Mononuclear cell (primary cell): ENCODE measurements around the gene C1QC. TPM values are rescaled to one million over a fixed set of nuclear protein-coding genes. Genes with fewer than 3 reads are reported as not detected.

Experiments used
- H3K27me3 ChIP-seq: 2 replicates; pipeline ENCODE4 v1.6.0; 2011; ENCODE audit warnings: low read length, control low read depth; ENCODE audit not compliant: insufficient read depth
- H3K4me1 ChIP-seq: 2 replicates; pipeline ENCODE4 v1.5.1; 2011; ENCODE audit warnings: mild to moderate bottlenecking, low read length, control low read depth; ENCODE audit not compliant: insufficient read depth
- H3K4me3 ChIP-seq: 2 replicates; pipeline ENCODE4 v1.5.1; 2011; ENCODE audit warnings: mild to moderate bottlenecking, low read length, moderate library complexity
- H3K9me3 ChIP-seq: 2 replicates; pipeline ENCODE4 v1.5.1; 2011; ENCODE audit warnings: low read depth, mild to moderate bottlenecking, control low read depth, low read length
- total RNA-seq: library from RNA; depleted of rRNA; stranded (reverse); fragments of >200 nt; gene quantifications from one replicate; pipeline ENCODE4 v1.2.3, GENCODE V29; 2012

The C1QC gene
- total RNA-seq, 1 donor = 0.52 TPM

DNA sequence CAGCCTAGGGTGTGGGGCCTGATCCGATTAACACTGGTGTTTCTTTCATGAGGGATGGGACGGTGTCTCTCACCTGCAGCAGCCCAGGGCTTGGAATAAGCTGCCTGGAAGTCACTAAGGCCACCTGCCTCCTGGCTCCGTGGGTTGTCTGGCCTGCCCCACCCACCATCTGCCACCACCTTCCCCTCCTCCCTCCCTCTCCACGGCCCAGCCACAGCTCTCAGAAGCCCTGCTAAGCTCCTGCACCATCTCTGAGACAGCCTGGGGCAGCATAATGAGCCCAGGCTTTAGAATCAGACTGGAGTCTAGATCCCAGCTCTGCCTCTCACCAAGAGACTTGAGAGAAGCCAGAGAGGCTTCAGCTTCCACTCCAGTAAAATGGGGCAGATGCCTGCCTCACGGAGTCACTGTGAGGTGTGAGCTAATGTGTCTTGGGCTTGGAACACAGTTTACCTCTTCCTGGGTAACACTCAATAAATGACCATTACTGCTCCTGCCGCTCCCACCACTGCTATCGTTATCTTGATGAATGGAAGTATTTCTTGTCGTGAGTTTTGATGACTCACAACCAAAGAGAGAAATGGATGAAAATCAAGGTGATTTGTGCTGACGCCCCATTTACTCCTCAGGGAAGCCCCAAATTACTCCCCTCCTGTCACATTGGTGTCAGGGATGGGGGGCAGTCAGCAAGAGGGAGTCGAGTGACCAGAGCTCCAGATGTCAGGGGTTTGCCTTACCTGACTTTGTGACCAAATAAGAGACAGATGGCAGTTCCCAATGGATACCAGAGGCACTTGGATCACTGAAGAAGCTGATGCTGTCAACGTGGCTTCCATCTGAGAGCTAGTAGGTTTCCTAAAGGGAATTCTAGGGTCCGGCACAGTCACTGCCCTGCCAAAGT, 30.5 kb upstream of the C1QC start:
- Histone ChIP-seq H3K4me3 (no peak overlapping the region), H3K27me3 (no peaks in the 10 kb centered on the region), H3K4me1 (no peaks in the 10 kb centered on the region), H3K9me3 (no peaks in the 10 kb centered on the region)

DNA sequence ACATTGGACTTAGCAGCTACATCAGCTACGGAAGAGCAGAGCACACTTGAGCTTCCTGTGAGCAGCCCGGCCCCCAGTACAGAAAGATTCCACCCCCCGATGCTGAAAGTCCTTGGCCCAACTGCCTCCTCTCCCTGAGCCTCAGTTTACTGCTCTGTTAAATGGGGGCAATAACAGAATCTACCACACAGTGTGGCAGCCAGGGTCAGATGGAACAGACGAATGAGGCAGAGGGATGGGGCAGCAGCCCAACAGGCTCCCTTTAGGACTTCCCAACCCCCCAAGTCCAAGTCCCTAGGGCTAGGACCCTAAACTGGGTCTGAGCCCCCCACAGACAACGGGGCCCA, 29.9 kb upstream of the C1QC start:
- Histone ChIP-seq H3K4me1 (no peaks in the 10 kb centered on the region), H3K27me3 (no peaks in the 10 kb centered on the region), H3K9me3 (no peaks in the 10 kb centered on the region), H3K4me3 (no peak overlapping the region)

DNA sequence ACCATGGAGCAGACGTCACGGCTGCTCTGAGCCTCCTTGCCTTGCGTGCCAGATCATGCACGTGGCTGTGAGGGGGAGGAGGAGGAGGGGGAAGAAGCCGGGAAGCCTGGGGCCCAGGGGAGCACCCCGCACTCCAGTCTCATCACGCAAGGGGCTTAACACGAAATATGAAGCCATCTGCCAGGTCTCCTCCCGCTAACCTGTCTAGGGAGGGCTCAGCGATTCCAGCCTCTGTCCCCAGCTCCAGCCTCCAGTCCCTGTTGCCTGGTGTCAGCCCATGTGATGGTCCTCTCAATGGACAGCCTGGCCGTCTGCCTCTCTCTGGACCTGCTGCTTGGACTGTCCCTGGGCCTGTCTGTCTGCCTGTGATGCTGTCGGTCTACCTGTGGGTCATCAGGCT, 29.5 kb upstream of the C1QC start:
- H3K9me3 ChIP-seq = no peaks in the 10 kb centered on the region
- no peaks in the 10 kb centered on the region for H3K4me1 ChIP-seq
- no peaks in the 10 kb centered on the region for H3K27me3 ChIP-seq
- H3K4me3 ChIP-seq = no peak overlapping the region

DNA sequence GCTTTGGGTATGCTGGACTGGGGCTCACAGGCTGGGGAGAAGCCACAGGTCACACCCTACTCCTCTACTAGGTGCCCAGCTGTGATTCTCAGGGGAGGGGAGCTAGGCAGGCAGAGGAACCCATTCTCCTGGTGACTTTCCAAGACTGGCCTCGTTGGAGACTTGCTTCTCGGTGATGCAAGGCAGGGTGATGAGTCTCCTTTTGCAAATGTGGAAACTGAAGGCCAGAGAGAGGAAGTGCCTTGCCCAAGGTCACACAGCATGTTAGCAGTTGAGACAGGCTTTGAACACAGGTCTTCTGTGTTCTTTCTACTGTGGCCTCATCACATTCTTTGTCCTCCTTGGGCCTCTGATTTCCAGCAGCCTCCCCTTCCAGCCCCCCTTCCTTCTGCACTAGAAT, 27.5 kb upstream of the C1QC start:
- H3K27me3 ChIP-seq = no peaks in the 10 kb centered on the region
- no peaks in the 10 kb centered on the region for H3K4me1 ChIP-seq
- H3K9me3 ChIP-seq = no peaks in the 10 kb centered on the region
- no peak overlapping the region for H3K4me3 ChIP-seq

DNA sequence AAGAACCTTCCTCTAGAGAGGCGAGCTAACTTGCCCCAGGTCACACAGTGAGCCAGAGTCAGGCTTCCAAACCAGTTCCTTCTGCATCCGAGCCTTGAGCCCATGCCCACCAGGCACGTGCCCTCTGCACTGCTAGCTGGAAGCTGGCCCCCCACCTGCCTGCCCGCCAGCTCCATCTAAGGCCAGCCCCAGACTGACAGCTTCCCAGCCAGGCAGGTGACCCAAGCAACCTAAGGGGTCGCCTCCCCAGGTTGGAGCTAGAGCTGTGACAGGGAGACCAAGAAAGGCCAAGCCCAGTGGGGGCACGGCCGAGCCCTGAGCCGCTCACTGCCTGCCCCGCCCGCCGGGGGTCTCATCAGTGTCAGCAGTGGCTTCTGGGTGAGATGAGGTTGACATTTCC, 26.9 kb upstream of the C1QC start:
- H3K9me3 ChIP-seq = no peaks in the 10 kb centered on the region
- no peaks in the 10 kb centered on the region for H3K27me3 ChIP-seq
- no peak overlapping the region for H3K4me3 ChIP-seq
- H3K4me1 ChIP-seq = no peaks in the 10 kb centered on the region

DNA sequence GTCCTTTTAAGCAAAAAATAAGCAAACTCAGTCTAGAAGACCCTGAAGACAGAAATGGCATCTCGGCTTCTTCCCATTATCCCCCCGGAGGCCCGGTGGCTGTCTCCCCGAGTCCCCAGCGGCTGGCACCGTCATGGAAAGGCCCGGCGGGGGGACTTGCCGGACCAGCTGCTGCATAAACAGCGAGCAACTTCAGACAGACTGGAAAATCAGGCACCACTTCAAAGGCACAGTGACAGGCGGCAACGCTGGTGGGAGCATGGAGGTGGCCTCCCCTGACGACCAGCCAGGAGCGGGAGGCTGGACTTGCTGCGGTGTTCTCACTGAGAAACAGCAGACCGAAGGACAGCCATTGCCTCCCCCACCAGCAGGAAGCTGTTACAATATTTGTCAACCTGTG, 25.4 kb upstream of the C1QC start:
- Histone ChIP-seq H3K4me3 (no peak overlapping the region), H3K9me3 (no peaks in the 10 kb centered on the region), H3K27me3 (no peaks in the 10 kb centered on the region)

DNA sequence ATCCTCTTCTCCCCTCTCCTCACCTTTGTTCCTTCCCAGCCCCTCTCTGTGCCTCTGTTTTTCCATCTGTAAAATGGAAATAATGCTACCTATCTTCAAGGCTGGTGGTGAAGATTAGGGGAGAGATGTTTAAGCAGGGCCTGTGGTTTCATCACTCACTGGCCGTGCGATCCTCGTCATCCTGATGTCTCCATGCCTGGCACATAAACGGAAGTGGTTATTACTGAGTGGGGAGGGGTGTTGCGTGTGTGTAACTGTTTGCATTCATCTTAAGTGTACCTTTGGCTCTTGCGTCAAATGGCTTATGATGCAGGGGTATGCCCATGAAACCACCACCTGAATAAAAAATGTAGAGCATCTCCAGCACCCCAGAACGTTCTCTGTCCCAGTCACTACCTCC, 24.2 kb upstream of the C1QC start:
- Histone ChIP-seq H3K9me3 (no peaks in the 10 kb centered on the region), H3K4me1 (no peaks in the 10 kb centered on the region), H3K27me3 (no peaks in the 10 kb centered on the region)

More for the DNA sequence above, 25.4 kb upstream of the C1QC start:
- H3K4me1 ChIP-seq = no peaks in the 10 kb centered on the region

DNA sequence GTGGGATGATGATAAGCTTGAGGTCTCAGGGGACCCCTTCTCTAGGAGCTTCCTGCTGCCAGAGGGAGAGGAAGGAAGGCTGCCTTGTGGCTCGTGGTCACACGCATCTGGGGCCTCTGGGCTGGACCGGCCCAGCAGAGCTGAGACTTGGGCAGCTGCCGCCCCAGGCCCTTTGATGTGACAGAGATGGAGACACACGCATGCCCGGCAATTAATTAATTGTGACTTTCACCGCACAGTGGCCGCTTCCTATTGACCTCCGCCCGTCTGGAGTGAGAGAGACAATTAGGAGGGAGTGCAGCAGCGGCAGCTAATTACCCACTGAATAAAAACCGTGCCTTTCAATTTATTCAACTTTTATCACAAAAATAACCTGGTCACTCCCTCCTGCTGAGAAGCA, 23.6 kb upstream of the C1QC start:
- Histone ChIP-seq H3K4me1 (no peaks in the 10 kb centered on the region), H3K9me3 (no peaks in the 10 kb centered on the region), H3K27me3 (no peaks in the 10 kb centered on the region), H3K4me3 (no peak overlapping the region)

More for the DNA sequence above, 24.2 kb upstream of the C1QC start:
- H3K4me3 ChIP-seq = no peak overlapping the region

DNA sequence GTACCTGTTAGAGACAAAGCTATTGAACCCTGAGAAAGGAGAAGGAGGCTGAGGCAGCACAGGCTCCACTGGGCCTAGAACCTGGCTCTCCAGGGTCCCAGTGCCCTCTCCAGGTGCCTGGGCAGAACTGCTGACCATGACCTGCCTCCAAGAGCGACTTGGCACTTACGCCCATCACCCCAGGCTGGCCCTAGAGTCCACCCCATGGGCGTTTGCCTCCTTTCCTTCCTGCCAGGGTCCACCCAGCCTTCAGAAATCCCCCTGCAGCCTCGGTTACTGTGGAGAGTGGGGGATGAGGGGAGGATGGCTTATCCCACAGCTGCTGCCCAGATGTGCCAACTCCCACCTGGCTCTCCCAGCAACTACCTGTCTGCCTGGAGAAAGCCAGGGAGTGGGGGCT, 21.7 kb upstream of the C1QC start:
- H3K4me3 ChIP-seq = no peak overlapping the region
- peaks cover 5% of the 10 kb centered on the region for H3K27me3 ChIP-seq
- no peaks in the 10 kb centered on the region for H3K4me1 ChIP-seq
- no peaks in the 10 kb centered on the region for H3K9me3 ChIP-seq

DNA sequence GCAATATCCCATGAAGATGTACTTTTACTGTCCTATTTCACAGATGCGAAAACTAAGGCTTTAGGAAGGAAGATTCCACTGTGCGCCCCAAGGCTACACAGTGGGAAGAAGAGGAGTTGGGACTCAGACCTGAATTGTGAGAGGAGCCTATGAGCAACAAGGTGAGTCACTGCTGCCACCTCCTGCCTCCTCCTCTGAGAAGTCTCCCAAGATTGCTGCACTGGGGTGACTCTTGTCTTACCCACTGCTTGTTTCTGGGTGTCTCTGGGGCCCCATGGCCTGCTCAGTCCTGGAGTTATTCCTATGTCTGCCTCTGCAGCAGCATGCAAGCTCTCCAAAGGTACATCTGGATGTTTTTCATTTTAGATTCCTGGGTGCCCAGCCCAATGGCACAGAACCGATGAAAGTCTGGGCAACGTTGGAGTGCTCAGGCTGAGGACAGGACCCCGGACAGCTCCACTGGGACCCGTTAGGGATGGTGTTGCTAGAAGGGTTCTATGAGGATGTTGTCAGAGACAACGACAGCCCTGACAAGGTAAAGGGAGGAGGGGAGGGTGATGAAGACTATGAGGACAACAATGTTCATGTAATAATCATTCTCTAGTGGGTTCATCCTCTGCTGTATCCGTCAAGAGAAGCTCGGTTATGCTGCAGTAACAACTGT, 18.0 kb upstream of the C1QC start:
- Histone ChIP-seq H3K9me3 (no peaks in the 10 kb centered on the region), H3K4me3 (no peak overlapping the region), H3K4me1 (no peaks in the 10 kb centered on the region), H3K27me3 (peaks cover 5% of the 10 kb centered on the region)

DNA sequence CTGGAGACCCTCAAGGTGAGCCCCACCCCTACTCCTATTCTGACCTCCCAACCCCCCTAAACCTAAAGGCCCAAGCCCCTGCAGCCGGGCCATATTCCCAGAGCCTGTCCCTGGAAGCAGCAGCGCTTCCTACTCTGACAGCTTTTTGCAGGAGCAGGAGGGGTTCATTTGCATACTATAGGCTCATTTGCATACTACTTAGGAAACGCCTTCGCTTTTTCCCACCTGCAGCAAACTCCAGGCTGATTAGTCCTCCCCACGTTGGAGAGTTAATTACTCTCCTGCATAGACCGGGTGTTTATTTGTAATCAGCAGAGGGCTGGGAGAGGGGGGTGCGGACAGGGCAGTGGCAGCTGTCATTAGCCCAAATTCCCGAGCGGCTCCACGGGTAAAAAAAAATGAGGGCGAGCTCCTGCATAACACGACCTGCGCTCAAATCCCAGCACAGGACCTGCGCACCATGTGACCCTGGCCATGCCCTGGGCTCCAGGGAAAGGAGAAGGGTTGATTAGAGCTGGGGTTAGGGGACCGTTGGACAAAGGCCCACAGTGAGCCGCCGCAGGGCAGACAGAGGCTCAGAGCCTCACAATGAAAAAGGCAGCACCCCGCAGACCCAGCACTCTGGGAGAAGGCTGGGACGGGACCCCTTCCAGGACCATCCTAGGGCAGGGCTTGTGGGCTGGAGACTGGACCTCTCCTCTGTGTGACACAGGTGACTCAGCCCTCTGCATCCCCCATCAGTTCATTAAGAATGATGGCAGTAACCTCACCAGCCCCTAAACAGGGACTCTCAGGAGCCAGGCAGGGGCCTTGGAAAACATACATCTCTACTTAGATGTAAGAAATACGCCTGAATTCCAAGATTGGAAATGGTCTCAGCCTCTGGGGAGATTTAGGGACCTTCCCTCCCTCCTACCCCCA, 16.9 kb upstream of the C1QC start:
- Histone ChIP-seq H3K9me3 (no peaks in the 10 kb centered on the region), H3K4me3 (no peak overlapping the region), H3K4me1 (no peaks in the 10 kb centered on the region), H3K27me3 (peaks cover 5% of the 10 kb centered on the region)

DNA sequence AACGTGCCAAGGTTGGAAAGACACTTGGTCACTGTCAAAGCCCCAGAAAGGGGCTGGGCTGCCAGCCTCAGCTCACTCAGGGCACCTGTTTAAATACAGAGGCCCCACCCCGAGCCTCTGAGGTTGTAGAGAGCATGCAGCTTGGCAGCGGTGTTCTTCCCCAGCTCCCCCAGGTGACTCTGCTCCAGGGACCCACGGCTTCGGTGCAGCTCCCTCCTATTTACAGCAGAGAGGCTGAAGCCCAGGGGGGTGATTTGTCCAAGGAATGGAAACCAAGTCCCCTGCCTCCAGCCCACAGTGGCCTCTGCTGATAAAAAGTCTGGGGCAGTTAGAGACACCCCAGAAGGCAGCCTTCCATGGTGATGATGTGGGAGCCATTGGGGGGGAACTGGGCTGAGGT, 16.1 kb upstream of the C1QC start:
- peaks cover 5% of the 10 kb centered on the region for H3K27me3 ChIP-seq
- H3K4me1 ChIP-seq = no peaks in the 10 kb centered on the region
- no peak overlapping the region for H3K4me3 ChIP-seq
- no peaks in the 10 kb centered on the region for H3K9me3 ChIP-seq

DNA sequence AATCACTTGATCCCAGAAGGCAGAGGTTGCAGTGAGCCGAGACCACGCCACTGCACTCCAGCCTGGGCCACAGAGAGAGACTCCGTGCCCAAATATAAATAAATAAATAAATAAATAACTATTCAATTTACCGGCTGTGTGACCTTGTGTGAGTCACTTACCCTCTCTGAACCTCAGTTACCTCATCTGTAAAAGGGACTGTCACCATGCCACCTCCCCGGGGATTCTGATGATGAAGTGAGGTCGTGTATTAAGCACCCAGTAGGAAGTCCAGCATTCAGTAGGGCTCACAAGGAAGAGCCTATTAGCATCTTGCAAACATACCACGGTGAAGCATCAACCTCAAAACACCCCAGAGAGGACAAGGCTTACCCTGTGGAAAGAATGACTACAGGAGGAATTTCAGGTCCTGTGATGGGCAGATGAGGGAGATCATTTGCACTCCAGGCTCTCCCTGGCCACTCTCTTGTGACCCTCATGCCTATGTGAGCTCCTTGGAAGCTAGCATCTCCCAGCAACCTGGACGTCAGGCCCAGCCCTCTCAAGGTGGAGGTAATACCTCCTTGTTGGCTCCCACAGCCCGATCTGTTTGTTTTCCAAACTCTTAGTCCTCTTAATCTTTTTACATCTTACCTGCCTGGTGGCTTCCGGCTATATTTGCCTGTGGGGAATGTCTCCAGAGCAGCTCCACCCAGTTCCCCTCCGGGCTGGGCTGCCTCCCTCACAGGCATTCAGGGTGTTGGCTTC, 14.6 kb upstream of the C1QC start:
- Histone ChIP-seq H3K27me3 (peaks cover 5% of the 10 kb centered on the region), H3K4me1 (no peaks in the 10 kb centered on the region), H3K9me3 (no peaks in the 10 kb centered on the region), H3K4me3 (no peak overlapping the region)

DNA sequence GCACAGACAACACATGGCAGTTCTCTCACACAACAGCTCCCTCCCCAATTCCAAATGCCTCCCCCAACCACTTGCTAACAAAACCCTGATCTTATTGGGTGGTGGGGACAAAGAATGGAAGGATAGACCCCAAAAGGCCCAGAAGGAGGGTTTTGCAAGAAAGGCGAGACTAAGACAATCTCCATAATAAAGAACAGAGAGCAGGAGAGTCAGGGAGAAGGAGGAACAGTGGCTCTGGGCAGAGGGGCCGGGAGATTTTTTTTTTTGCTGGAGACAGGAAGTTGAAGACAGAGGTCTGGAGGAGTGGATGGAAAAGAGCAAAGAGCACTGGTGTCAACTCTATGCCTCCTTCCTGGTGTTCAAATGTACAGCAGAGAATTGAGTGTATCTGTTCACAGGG, 13.5 kb upstream of the C1QC start:
- Histone ChIP-seq H3K27me3 (peaks cover 5% of the 10 kb centered on the region), H3K9me3 (no peaks in the 10 kb centered on the region), H3K4me1 (no peaks in the 10 kb centered on the region), H3K4me3 (no peak overlapping the region)
